HepG2 (cell line): ENCODE data around the gene C1QB. TPM values are rescaled to one million over a fixed set of nuclear protein-coding genes. Genes with fewer than 3 reads are reported as not detected.

ENCODE experiments used
- ATAC-seq: fragments of 200-7000 bp; cut with Tn5 transposase; 3 replicates; pipeline ENCODE4 v1.9.1; 2020; ENCODE audit warnings: mild to moderate bottlenecking, moderate library complexity
- BruUV-seq: library from RNA; stranded (reverse); fragments of 400-500 nt; replicated peaks from 2 replicates; lab custom pipeline; 2021; lab: Mats Ljungman, UMichigan
- CTCF ChIA-PET: fragments of 300-600 bp; formaldehyde crosslinking; extraction: SDS; loops from one replicate; lab custom pipeline; 2021; ENCODE audit warnings: low total read pairs, inconsistent platforms, low intra/inter-chr PET ratio; lab: Yijun Ruan, JAX
- POLR2A ChIA-PET: fragments of 350-600 bp; sonication (Branson Sonifier 250); formaldehyde crosslinking; loops from one replicate; lab custom pipeline; 2020; ENCODE audit warnings: antibody characterized with exemption, inconsistent platforms; lab: Yijun Ruan, JAX
- DNase-seq: peaks from one replicate; pipeline ENCODE4 v3.0.0-alpha.2; 2015; ENCODE audit warnings: low spot score
- FAIRE-seq: peaks from 3 replicates; lab custom pipeline; 2011; peaks lifted over from hg19 to GRCh38; lab: Jason Lieb, UNC
- H2AFZ ChIP-seq: one replicate; pipeline ENCODE4 v1.6.1; 2011; ENCODE audit warnings: low read length, inconsistent platforms
- H3K27ac ChIP-seq: fragments of 300-600 bp; 3 replicates; pipeline ENCODE4 v1.8.0; 2011; ENCODE audit warnings: mixed run types, mild to moderate bottlenecking, mixed read lengths, low read length, inconsistent platforms; ENCODE audit not compliant: insufficient read depth; ENCODE audit errors: extremely low read length
- H3K27me3 ChIP-seq, 2 experiments: fragments of 200-600 bp in 1 of 2; 2 replicates in 1 of 2; 3 replicates in 1 of 2; pipeline versions ENCODE4 v1.6.0 to v1.8.0; 2011; ENCODE audit warnings: low read length in 2 of 2, mild to moderate bottlenecking in 2 of 2, moderate library complexity in 2 of 2, inconsistent platforms in 1 of 2; ENCODE audit not compliant: insufficient read depth in 2 of 2, control insufficient read depth in 1 of 2
- H3K36me3 ChIP-seq, 2 experiments: fragments of 200-600 bp in 1 of 2; replicated peaks in 1 of 2; 2 replicates in 1 of 2; 3 replicates in 1 of 2; pipeline versions ENCODE4 v1.5.1 to v1.8.0; 2011; ENCODE audit warnings: low read length in 2 of 2, inconsistent platforms in 1 of 2; ENCODE audit not compliant: insufficient read depth in 2 of 2, control insufficient read depth in 1 of 2
- H3K4me1 ChIP-seq: 2 replicates; pipeline ENCODE4 v1.5.1; 2012; ENCODE audit warnings: low read length, inconsistent platforms; ENCODE audit not compliant: insufficient read depth
- H3K4me2 ChIP-seq: 2 replicates; pipeline ENCODE4 v1.6.0; 2011; ENCODE audit warnings: low read depth, low read length, inconsistent platforms
- H3K4me3 ChIP-seq, 3 experiments: fragments of 200-600 bp in 1 of 3; sonication (generic), shearing (Covaris generic) in 1 of 3; replicated peaks in 1 of 3; 2 replicates each; pipeline ENCODE4 v1.5.1; 2011 to 2016; ENCODE audit warnings: low read length in 3 of 3, inconsistent platforms in 2 of 3, low read depth in 2 of 3, mild to moderate bottlenecking in 2 of 3, control low read depth in 1 of 3, mixed read lengths in 1 of 3; ENCODE audit not compliant: insufficient read depth in 1 of 3
- H3K79me2 ChIP-seq: one replicate; pipeline ENCODE4 v1.6.1; 2011; ENCODE audit warnings: low read length, inconsistent platforms; ENCODE audit not compliant: insufficient read depth
- H3K9ac ChIP-seq: 2 replicates; pipeline ENCODE4 v1.6.0; 2011; ENCODE audit warnings: mild to moderate bottlenecking, low read depth, low read length, inconsistent platforms; ENCODE audit not compliant: insufficient read depth
- H3K9me3 ChIP-seq: 2 replicates; pipeline ENCODE4 v1.5.1; 2012; ENCODE audit warnings: mild to moderate bottlenecking, low read length
- H4K20me1 ChIP-seq: 2 replicates; pipeline ENCODE4 v1.6.0; 2011; ENCODE audit warnings: inconsistent platforms, mild to moderate bottlenecking, low read length, moderate library complexity; ENCODE audit not compliant: insufficient read depth
- GMEB2 ChIP-seq: IDR thresholded peaks from 2 replicates; pipeline ENCODE4 v1.6.1; 2016; ENCODE audit warnings: missing biosample characterization, missing genetic modification reagents, low read depth
- HMG20B ChIP-seq: conservative IDR thresholded peaks from 2 replicates; pipeline ENCODE4 v1.6.1; 2016; ENCODE audit warnings: missing genetic modification reagents, missing compliant biosample characterization
- JUNB ChIP-seq: sonication (generic); formaldehyde crosslinking; IDR thresholded peaks from 2 replicates; pipeline ENCODE4 v1.8.0; 2022; ENCODE audit warnings: missing genetic modification reagents, mild to moderate bottlenecking, borderline replicate concordance
- KDM5A ChIP-seq: fragments of 200-600 bp; sonication (generic); IDR thresholded peaks from 2 replicates; pipeline ENCODE4 v1.7.0; 2018; ENCODE audit warnings: antibody characterized with exemption, mild to moderate bottlenecking, low read length, borderline replicate concordance
- KLF11 ChIP-seq: IDR thresholded peaks from 2 replicates; pipeline ENCODE4 v1.6.1; 2016; ENCODE audit warnings: missing compliant biosample characterization
- MXD4 ChIP-seq: IDR thresholded peaks from 2 replicates; pipeline ENCODE4 v1.6.1; 2016; ENCODE audit warnings: mild to moderate bottlenecking, missing biosample characterization, missing genetic modification reagents
- SKIL ChIP-seq: sonication (generic); formaldehyde crosslinking; IDR thresholded peaks from 2 replicates; pipeline ENCODE4 v1.8.0; 2022; ENCODE audit warnings: missing genetic modification reagents, mild to moderate bottlenecking, moderate library complexity, borderline replicate concordance
- SOX6 ChIP-seq, 2 experiments: fragments of 450-650 bp in 1 of 2; sonication (generic) in 1 of 2; formaldehyde crosslinking in 1 of 2; IDR thresholded peaks; 2 replicates each; pipeline versions ENCODE4 v1.4.0 to v1.6.1; 2017 to 2020; ENCODE audit warnings: antibody characterized with exemption in 1 of 2, mild to moderate bottlenecking in 1 of 2, missing genetic modification reagents in 1 of 2
- ZNF280B ChIP-seq: sonication (generic); formaldehyde crosslinking; IDR thresholded peaks from 2 replicates; pipeline ENCODE4 v1.5.0; 2020; ENCODE audit warnings: missing genetic modification reagents, mild to moderate bottlenecking, borderline replicate concordance
- WGBS: methylation state at CpG from one replicate; pipeline ENCODE4 v1.1.6; 2017; ENCODE audit warnings: low lambda C conversion rate; 5-methylcytosine and 5-hydroxymethylcytosine counted together
- in situ Hi-C: cut with HindIII; loops from 2 replicates; pipeline ENCODE4 v1.10.0; 2017; ENCODE audit warnings: low pct_unique_long_range_greater_than_20kb; ENCODE audit not compliant: extremely low pct_ligation_motif_present
- intact Hi-C: fragments of 100-400 bp; cut with micrococcal nuclease; formaldehyde crosslinking; loops from one replicate; pipeline ENCODE4 v1.10.0; 2022; ENCODE audit not compliant: unreplicated experiment
- polyA plus RNA-seq, 8 experiments: library from polyadenylated mRNA; depleted of rRNA in 3 of 8; stranded (reverse) in 7 of 8; unstranded in 1 of 8; fragments of >200 nt; fragmentation: Illumina TruSeq in 4 of 8; extraction: Trizol in 4 of 8; gene quantifications; 2 replicates each; pipeline versions ENCODE4 v1.2.1 to v1.2.3, GENCODE V29; 2011 to 2016; ENCODE audit warnings: low read depth in 4 of 8, missing spikeins in 1 of 8, mixed read lengths in 1 of 8; ENCODE audit not compliant: insufficient read depth in 1 of 8
- total RNA-seq, 5 experiments: library from RNA; depleted of rRNA; stranded (reverse); fragments of >200 nt; fragmentation: Illumina TruSeq; extraction: Trizol; gene quantifications; 2 replicates each; pipeline ENCODE4 v1.2.3, GENCODE V29; 2016; ENCODE audit warnings: low read depth in 1 of 5

Gene C1QB
- total and polyA plus RNA-seq, 2 of the 13 experiments (the other 11 are each of a cell fraction or from before 2014, with no cell fraction given), result not detected

GRCh38 chr1:22652881-22653316 lies at the start of gene C1QB (continued):
- no peak for TF ChIP-seq ZNF280B
- TF ChIP-seq MXD4 (CRISPR knock-in tag), result no peak
- TF ChIP-seq GMEB2 (CRISPR knock-in tag), result no peak

GRCh38 chr1:22606161-22606560 lies 46.9 kb upstream of the C1QB start:
- no peak for TF ChIP-seq KLF11 (CRISPR knock-in tag)
- no peak for TF ChIP-seq ZNF280B
- TF ChIP-seq JUNB (CRISPR knock-in tag), result no peak
- TF ChIP-seq KDM5A, result no peak
- TF ChIP-seq HMG20B (CRISPR knock-in tag), result no peak
- no peak for TF ChIP-seq SKIL (CRISPR knock-in tag)
- TF ChIP-seq SOX6 (IDR thresholded peaks at IDR 0.05), result no peak
- no peak for TF ChIP-seq SOX6 (CRISPR knock-in tag; IDR thresholded peaks at IDR 0.05)
- POLR2A ChIA-PET, result no interaction called here
- Histone ChIP-seq H2AFZ (no peak overlapping the region), H4K20me1 (no peaks in the 10 kb centered on the region), H3K9me3 (no peaks in the 10 kb centered on the region), H3K4me2 (no peak overlapping the region), H3K4me3 (no peak overlapping the region), H3K4me1 (no peaks in the 10 kb centered on the region), H3K79me2 (no peaks in the 10 kb centered on the region), H3K9ac (no peak overlapping the region), H3K36me3 (no peaks in the 10 kb centered on the region), H3K27me3 (peaks cover 6 to 37% of the 10 kb centered on the region in 2 experiments; a peak in 4 of 5 replicates), H3K27ac (no peak overlapping the region)
- no TSS peak for BruUV-seq
- in situ Hi-C loops, result no loop called here
- DNase-seq, result no peak
- WGBS, result 17% methylated on average over 3 of the region's 4 CpGs
- CTCF ChIA-PET, result no interaction called here
- intact Hi-C loops, result no loop called here
- ATAC-seq, result no peak
- FAIRE-seq, result no peak
